Hepatocyte (in vitro differentiated cells): Measurements from ENCODE around the gene CC2D2B. TPM values are rescaled to one million over a fixed set of nuclear protein-coding genes. Genes with fewer than 3 reads are reported as not detected.
A peak's percentile ranks its signal among the peaks of the same experiment; 100 is the strongest.

Source experiments
- DNase-seq: peaks from one replicate; pipeline ENCODE4 v3.0.0-alpha.2; 2016; ENCODE audit warnings: low spot score
- H2AFZ ChIP-seq: fragments of 200-600 bp; sonication (generic); 2 replicates; pipeline ENCODE4 v1.6.0; 2016; ENCODE audit warnings: antibody characterized with exemption, mild to moderate bottlenecking
- H3K27ac ChIP-seq: fragments of 200-600 bp; sonication (generic); 2 replicates; pipeline ENCODE4 v1.5.1; 2016; ENCODE audit warnings: mild to moderate bottlenecking
- H3K27me3 ChIP-seq: fragments of 200-600 bp; sonication (generic); 2 replicates; pipeline ENCODE4 v1.6.1; 2016
- H3K36me3 ChIP-seq: fragments of 200-600 bp; sonication (generic); replicated peaks from 2 replicates; pipeline ENCODE4 v1.5.1; 2016; ENCODE audit warnings: low read depth; ENCODE audit not compliant: insufficient read depth
- H3K4me1 ChIP-seq: fragments of 200-600 bp; sonication (generic); 2 replicates; pipeline ENCODE4 v1.5.1; 2016; ENCODE audit warnings: mild to moderate bottlenecking, moderate library complexity; ENCODE audit not compliant: insufficient read depth
- H3K4me2 ChIP-seq: fragments of 200-600 bp; sonication (generic); 2 replicates; pipeline ENCODE4 v1.6.0; 2016
- H3K4me3 ChIP-seq: fragments of 200-600 bp; sonication (generic); 2 replicates; pipeline ENCODE4 v1.5.1; 2016; ENCODE audit warnings: mild to moderate bottlenecking
- H3K79me2 ChIP-seq: fragments of 200-600 bp; sonication (generic); 2 replicates; pipeline ENCODE4 v1.6.0; 2017; ENCODE audit warnings: mild to moderate bottlenecking
- H3K9me2 ChIP-seq: fragments of 200-600 bp; sonication (generic); replicated peaks from 2 replicates; pipeline ENCODE4 v1.6.0; 2017; ENCODE audit warnings: mild to moderate bottlenecking; ENCODE audit not compliant: insufficient read depth
- H3K9me3 ChIP-seq: fragments of 200-600 bp; sonication (generic); 2 replicates; pipeline ENCODE4 v1.5.1; 2016; ENCODE audit warnings: low read depth, mild to moderate bottlenecking
- H4K20me1 ChIP-seq: fragments of 200-600 bp; sonication (generic); 2 replicates; pipeline ENCODE4 v1.6.0; 2016; ENCODE audit warnings: mild to moderate bottlenecking; ENCODE audit not compliant: insufficient read depth, poor library complexity, severe bottlenecking
- CTCF ChIP-seq: fragments of 200-600 bp; sonication (generic); IDR thresholded peaks from 2 replicates; pipeline ENCODE4 v1.5.1; 2016; ENCODE audit warnings: antibody characterized with exemption, mild to moderate bottlenecking; ENCODE audit not compliant: poor library complexity
- EZH2 ChIP-seq: fragments of 200-600 bp; sonication (generic); IDR thresholded peaks from 2 replicates; pipeline ENCODE4 v1.6.1; 2016; ENCODE audit warnings: antibody characterized with exemption, mild to moderate bottlenecking, borderline replicate concordance
- EZH2phosphoT487 ChIP-seq: fragments of 200-600 bp; sonication (generic); IDR thresholded peaks from one replicate; pipeline ENCODE4 v1.6.1; 2018; ENCODE audit warnings: antibody characterized with exemption, mild to moderate bottlenecking, low read depth, moderate library complexity; ENCODE audit not compliant: unreplicated experiment, severe bottlenecking
- WGBS: methylation state at CpG from one replicate; pipeline ENCODE4 v1.1.6; 2016; ENCODE audit warnings: low lambda C conversion rate; ENCODE audit errors: missing lambda C conversion rate; 5-methylcytosine and 5-hydroxymethylcytosine counted together
- polyA plus RNA-seq: library from polyadenylated mRNA; unstranded; fragments of >200 nt; fragmentation: Nextera tagmentation; extraction: Ambion mirVana; gene quantifications from 2 replicates; pipeline ENCODE4 v1.2.1, GENCODE V29; 2016
- total RNA-seq: library from RNA; depleted of rRNA; stranded (reverse); fragments of >200 nt; gene quantifications from 2 replicates; pipeline ENCODE4 v1.2.3, GENCODE V29; 2014

The CC2D2B gene
- total and polyA plus RNA-seq, 2 experiments from 2014 or later, result 0.13 TPM; not detected in 1

DNA sequence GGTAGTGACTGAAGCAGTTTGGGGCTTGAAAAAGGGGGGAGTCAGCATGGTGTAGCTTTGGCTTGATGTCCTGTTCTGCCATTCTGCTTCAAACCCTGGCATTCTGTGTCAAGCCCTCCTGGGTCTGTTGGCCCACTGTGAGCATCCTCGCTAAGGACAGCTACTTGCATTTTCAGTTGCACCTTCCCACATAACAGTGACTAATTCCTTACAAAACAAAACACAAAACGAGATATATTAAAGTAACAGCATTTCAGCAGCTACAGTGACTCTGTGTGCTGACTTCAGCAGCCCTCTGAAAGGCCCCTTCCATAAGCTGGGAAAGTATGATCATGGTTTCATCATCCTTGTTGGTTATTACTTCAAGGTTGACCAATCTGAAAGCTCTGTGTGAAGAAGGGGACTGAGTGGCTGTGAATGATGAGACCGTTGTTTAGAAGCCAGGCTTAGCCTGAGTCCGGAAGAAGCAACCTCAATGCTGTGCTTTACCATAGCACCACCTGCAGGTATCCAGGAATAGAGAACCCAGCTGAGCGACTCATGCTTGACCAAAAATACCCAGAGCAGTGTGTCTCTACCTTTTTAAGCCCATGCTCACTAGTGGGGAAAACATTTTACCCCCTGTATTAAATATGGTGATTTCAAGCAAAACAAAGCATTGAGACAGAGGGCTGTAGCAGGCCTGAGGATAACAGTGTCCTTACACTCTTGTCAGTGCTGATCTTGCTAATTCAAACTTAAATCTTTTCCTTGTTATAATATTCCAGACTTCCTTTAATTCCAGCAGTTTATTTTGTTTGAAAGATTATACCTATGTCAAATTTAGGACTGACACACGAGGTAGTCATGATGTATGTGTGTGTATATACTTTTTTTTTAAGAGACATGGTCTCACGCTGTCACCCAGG, 42.6 kb upstream of the CC2D2B start:
- Histone ChIP-seq H3K9me2 (no peaks in the 10 kb centered on the region), H3K79me2 (no peaks in the 10 kb centered on the region), H3K4me3 (no peak overlapping the region), H3K4me2 (peak overlapping the region; percentile 0), H3K27me3 (no peaks in the 10 kb centered on the region), H3K36me3 (no peaks in the 10 kb centered on the region), H3K27ac (peak overlapping the region; percentile 9), H3K9me3 (no peaks in the 10 kb centered on the region), H3K4me1 (peaks cover 12% of the 10 kb centered on the region), H2AFZ (no peak overlapping the region), H4K20me1 (no peaks in the 10 kb centered on the region)
- TF ChIP-seq CTCF, result peak; percentile 77
- TF ChIP-seq EZH2phosphoT487, result no peak
- TF ChIP-seq EZH2, result no peak
- WGBS, result 44% methylated on average over 7 of the region's 7 CpGs
- DNase-seq, result peak; percentile 80

DNA sequence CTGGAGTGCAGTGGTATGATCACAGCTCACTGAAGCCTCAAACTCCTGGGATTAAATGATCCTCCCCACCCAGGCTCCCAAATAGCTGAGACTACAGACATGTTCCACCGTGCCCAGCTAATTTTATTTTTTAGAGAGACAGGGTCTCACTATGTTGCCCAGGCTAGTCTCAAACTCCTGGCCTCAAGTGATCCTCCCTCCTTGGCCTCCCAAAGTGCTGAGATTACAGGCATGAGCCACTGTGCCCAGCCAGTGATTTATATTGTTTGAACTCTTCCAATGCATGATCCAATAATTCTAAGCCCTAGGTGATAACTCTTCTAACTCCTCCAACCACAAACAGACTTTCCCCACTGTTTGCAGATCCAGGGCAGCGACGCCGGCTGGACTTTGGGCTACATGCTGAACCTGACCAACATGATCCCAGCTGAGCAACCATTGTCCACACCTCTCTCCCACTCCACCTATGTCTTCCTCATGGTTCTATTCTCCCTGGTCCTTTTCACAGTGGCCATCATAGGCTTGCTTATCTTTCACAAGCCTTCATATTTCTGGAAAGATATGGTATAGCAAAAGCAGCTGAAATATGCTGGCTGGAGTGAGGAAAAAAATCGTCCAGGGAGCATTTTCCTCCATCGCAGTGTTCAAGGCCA, 41.8 kb upstream of the CC2D2B start:
- no peaks in the 10 kb centered on the region for H4K20me1 ChIP-seq
- no peaks in the 10 kb centered on the region for H3K9me3 ChIP-seq
- 69% methylated on average over 6 of the region's 6 CpGs for WGBS
- H3K27ac ChIP-seq, result peak overlapping the region; percentile 85
- H3K36me3 ChIP-seq, result no peaks in the 10 kb centered on the region
- H3K9me2 ChIP-seq, result no peaks in the 10 kb centered on the region
- H3K79me2 ChIP-seq, result no peaks in the 10 kb centered on the region
- DNase-seq, result peak; percentile 43
- H3K4me1 ChIP-seq, result peaks cover 12% of the 10 kb centered on the region
- H2AFZ ChIP-seq, result no peak overlapping the region
- H3K4me2 ChIP-seq, result peak overlapping the region; percentile 56
- TF ChIP-seq EZH2phosphoT487 (no peak), EZH2 (no peak), CTCF (no peak)
- no peak overlapping the region for H3K4me3 ChIP-seq
- H3K27me3 ChIP-seq, result no peaks in the 10 kb centered on the region

DNA sequence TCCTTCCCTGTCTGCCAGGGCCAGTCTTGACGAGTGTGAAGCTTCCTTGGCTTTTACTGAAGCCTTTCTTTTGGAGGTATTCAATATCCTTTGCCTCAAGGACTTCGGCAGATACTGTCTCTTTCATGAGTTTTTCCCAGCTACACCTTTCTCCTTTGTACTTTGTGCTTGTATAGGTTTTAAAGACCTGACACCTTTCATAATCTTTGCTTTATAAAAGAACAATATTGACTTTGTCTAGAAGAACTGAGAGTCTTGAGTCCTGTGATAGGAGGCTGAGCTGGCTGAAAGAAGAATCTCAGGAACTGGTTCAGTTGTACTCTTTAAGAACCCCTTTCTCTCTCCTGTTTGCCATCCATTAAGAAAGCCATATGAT, 41.3 kb upstream of the CC2D2B start:
- Histone ChIP-seq H3K9me2 (no peaks in the 10 kb centered on the region), H3K4me1 (peaks cover 12% of the 10 kb centered on the region), H4K20me1 (no peaks in the 10 kb centered on the region), H3K79me2 (no peaks in the 10 kb centered on the region), H3K27me3 (no peaks in the 10 kb centered on the region), H3K4me3 (no peak overlapping the region), H2AFZ (no peak overlapping the region), H3K36me3 (no peaks in the 10 kb centered on the region), H3K4me2 (peak overlapping the region; percentile 56), H3K27ac (peak overlapping the region; percentile 85), H3K9me3 (no peaks in the 10 kb centered on the region)
- peak; percentile 13 for DNase-seq
- TF ChIP-seq EZH2 (no peak), EZH2phosphoT487 (peak; percentile 63), CTCF (no peak)
- WGBS, result 65% methylated on average over 2 of the region's 2 CpGs
